Ureter (tissue), 1 donor: ENCODE measurements around the gene CPS1. TPM values are rescaled to one million over a fixed set of nuclear protein-coding genes. Genes with fewer than 3 reads are reported as not detected.

ENCODE experiments used
- DNase-seq: peaks from one replicate; pipeline ENCODE4 v3.0.0-alpha.2; 2020; ENCODE audit warnings: low spot score
- total RNA-seq: library from RNA; stranded (reverse); gene quantifications from one replicate; pipeline ENCODE4 v1.2.4, GENCODE V29; 2023
- donor health status: DM: yes; HTN: yes; CAD: no.

Gene CPS1
- 3.9 TPM for total RNA-seq

- no peak for DNase-seq
Observed at GRCh38 chr2:210556329-210556980, at the start of gene CPS1. Gene CPS1 (plus strand): TSS chr2:210556599. CDS start chr2:210556734, 135 bp downstream.

- DNase-seq, result no peak
Observed at GRCh38 chr2:210515911-210516310, 40.5 kb upstream of the CPS1 start.

DNA sequence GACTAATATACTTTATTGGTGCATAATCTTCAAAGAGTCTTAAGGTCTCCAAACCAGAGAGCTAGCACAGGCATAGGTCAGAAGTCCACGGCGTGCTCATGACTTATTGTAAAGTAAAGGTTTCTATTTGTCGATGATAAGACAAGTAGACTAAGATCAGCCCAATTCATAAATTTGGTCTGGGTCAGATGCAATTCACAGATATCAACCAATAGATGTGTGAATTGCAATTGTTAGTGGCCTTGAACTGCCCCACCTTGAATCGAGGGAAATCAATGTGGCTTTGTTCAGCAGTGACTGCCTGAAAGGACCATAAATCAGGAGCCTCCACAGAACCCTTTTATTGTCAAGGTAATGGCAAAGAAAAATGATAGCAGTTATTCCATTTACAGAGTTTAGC is 39.1 kb upstream of the CPS1 start:
- no peak for DNase-seq

GRCh38 chr2:210519594-210519993 is 36.8 kb upstream of the CPS1 start:
- no peak for DNase-seq

DNA sequence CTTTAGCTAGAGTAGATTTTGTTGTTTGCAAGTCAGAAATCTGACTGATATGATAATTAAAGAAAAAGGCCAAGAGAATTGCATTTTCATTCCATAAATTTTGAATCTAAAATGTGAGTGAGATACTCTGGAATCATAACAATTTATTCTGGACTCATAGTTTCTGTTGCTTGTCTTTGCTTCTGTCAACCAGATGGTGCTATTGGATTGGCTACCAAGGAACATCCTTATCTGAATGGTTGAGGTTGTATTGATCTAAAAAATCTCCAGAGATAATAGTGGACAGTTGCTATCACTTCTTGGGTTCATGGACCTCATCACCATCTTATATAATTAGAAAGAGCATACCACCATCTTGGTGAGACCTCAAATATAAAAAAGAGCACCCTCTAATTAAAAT is 34.0 kb upstream of the CPS1 start:
- no peak for DNase-seq

- DNase-seq, result no peak
Observed at GRCh38 chr2:210523650-210524289, 32.6 kb upstream of the CPS1 start.

GRCh38 chr2:210524533-210524932 is 31.9 kb upstream of the CPS1 start:
- DNase-seq, result no peak

GRCh38 chr2:210527286-210527685 is 29.1 kb upstream of the CPS1 start:
- no peak for DNase-seq

- no peak for DNase-seq
Observed at GRCh38 chr2:210528716-210529115, 27.7 kb upstream of the CPS1 start.

- DNase-seq, result no peak
Observed at GRCh38 chr2:210531050-210531449, 25.3 kb upstream of the CPS1 start.

- no peak for DNase-seq
Observed at GRCh38 chr2:210531482-210531881, 24.9 kb upstream of the CPS1 start.

GRCh38 chr2:210533389-210533788 is 23.0 kb upstream of the CPS1 start:
- DNase-seq, result no peak

- no peak for DNase-seq
Observed at GRCh38 chr2:210534879-210535278, 21.5 kb upstream of the CPS1 start.

- no peak for DNase-seq
Observed at GRCh38 chr2:210536973-210537650, 19.3 kb upstream of the CPS1 start.

GRCh38 chr2:210539035-210539434 is 17.4 kb upstream of the CPS1 start:
- no peak for DNase-seq

GRCh38 chr2:210539578-210540416 is 16.6 kb upstream of the CPS1 start:
- DNase-seq, result no peak

- no peak for DNase-seq
Observed at GRCh38 chr2:210540471-210540870, 15.9 kb upstream of the CPS1 start.

GRCh38 chr2:210540900-210541289 is 15.5 kb upstream of the CPS1 start:
- DNase-seq, result no peak

DNA sequence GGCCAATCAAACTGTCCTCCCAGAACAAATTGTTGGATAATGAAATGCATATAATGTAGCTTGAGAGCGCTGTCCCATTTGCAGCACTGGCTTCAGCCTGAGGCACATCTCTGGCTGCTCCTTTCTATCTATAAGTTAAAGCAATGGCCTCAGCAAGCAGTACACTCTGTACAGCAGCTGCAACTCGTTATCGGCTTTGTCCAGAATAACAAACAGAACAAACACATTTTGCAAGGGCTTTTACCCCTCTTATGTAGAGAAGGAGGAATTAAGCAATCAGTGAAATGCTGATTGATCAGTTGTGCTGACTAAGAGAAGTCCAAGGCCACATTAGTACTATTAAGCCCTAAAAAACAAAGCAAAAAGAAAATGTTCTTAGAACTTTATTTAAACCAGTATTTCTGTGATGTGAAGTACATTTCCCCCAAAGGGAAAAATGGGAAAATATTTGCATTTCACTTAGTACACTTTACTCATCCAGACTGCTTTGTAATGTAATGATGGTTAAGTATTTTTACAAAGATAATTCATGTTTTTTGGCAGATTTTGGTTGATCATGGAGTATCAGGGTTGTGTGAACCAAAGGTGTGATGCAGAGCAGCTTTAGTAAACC is 15.0 kb upstream of the CPS1 start:
- no peak for DNase-seq

DNA sequence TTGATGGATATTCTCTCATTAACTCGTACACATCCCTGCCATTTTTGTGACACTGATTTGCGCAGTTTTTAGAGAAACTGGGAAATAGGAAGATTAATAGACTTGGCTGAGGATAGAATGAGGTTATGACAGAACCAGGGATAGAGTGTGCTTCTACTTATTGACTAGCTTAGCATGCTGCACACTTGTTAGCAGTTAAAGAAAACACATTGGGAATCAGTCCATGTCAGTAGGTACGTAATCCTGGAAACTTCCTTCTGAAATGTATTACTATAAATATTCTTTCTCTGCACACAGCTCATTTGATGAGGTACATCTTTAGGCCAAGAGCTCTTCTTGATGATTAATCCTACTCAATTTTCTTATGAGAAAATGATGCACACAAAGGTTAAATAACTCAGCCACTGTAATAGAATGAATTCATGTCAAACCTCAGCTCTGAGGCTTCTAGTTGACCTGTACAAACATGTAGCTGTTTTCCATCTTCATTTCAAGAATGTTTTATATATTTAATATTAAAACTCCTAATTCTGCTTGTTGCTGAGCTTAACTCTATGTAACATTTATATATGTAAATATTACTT is 12.3 kb upstream of the CPS1 start:
- DNase-seq, result no peak

GRCh38 chr2:210544831-210545230 is 11.6 kb upstream of the CPS1 start:
- no peak for DNase-seq
